Right hindlimb (tissue), 1 donor: ENCODE results near the gene ITGB6.
"Not testable (repeated sequence)": the region's sequence is repeated elsewhere in the genome, so short reads cannot be mapped to it uniquely, and the experiment has no call there.

ENCODE experiments used
- DNase-seq: peaks from one replicate; pipeline ENCODE4 v3.0.0-alpha.2; 2018

ITGB6 gene

DNA sequence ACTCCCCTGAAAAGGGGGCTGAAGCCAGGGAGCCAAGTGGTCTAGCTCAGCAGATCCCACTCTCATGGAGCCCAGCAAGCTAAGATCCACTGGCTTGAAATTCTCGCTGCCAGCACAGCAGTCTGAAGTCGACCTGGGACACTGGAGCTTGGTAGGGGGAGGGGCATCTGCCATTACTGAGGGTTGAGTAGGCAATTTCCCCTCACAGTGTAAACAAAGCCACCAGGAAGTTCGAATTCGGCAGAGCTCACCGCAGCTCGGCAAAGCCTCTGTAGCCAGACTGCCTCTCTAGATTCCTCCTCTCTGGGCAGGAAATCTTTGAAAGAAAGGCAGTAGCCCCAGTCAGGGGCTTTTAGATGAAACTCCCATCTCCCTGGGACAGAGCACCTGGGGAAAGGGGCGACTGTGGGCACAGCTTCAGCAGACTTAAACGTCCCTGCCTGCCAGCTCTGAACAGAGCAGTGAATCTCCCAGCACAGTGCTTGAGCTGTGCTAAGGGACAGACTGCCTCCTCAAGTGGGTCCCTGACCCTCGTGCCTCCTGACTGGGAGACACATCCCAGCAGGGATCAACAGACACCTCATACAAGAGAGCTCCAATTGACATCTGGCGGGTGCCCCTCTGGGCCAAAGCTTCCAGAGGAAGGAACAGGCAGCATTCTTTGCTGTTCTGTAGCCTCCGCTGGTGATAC is 18.8 kb downstream of the ITGB6 start:
- DNase-seq = not testable (repeated sequence)

DNA sequence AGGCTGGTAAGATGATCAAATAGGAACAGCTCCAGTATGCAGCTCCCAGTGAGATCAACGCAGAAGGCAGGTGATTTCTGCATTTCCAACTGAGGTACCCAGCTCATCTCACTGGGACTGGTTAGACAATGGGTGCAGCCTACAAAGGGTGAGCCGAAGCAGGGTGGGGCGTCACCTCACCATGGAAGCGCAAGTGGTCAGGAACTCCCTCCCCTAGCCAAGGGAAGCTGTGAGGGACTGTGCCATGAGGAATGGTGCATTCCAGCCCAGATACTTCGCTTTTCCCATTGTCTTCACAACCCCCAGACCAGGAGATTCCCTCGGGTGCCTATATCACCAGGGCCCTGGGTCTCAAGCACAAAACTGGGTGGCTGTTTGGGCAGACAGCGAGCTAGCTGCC is 19.4 kb downstream of the ITGB6 start:
- not testable (repeated sequence) for DNase-seq

DNA sequence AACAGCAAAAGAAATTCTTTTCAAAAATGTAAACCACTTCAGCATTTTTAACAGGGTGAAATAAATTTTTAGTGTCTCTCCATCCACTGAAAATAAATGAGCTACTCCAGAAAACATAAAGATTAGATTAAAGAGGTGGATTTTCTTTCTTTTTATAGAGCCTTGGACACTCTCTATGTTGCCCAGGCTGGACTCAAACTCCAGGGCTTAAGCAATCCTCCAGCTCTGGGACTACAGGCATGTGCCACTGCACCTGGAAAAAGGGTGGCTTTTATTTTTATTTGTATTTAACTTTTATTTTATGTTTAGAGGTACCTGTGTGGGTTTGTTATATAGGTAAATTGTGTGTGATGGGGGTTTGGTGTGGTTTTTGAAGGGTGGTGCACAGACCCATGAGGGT is 19.9 kb downstream of the ITGB6 start:
- no peak for DNase-seq

DNA sequence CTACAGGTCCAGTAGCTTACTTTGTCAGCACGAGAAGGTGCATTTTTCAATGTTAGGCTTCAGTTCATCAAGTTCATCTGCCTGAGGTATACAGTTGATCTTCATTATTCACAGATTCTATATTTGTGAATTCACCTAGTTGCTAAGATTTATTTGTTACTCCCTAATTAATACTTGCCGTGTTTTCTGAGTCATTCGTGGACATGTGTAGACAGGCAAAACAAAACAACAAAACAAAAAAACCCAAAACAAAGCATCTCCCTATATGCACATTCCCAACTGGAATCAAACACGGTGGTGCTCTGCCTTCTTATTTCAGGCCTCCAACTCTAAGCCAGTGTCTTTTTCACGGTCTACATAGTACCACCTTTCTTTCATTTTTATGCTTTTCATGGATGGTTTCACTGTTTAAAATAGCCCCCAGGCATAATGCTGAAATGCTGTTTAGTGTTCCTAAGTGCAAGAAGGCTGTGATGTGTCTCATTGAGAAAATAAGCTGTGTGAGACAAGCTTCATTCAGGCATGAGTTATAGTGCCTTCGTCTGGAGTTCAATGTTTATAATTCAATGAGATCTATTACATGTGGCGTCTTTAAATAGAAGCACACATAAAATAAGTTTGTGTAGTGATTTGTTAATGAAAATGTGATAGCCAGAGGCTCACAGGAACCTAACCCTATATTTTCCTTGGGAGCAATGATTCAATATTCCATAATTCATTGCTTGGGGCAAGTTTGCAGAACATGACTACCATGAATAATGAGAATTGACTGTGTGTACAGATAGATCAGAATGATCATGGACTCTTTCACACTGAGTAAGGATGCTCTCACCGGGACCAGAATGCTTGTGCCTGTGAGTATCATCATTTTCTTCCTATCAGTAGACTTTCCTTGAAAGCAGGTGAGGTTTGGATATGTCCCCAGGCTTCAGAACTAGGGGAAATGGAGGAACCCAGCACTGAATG is 24.6 kb downstream of the ITGB6 start:
- DNase-seq = no peak

DNA sequence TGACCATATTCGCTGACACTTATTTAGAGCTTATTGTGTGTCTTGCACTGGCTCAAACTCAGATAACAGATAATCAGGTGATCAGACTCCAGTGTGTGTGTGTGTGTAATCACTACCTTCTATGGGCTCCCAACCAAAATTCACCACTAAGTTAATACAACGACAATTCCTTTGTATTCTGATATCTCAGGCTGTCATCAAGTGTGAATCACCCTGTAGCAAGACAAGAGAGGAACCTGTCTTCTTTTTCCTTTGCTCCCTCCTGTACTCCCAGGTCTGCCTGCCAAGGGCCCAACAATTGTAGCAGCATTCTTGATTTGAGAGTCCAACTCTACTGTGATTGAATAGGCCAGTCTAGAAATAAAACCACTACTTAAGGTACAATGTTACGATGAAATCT is 25.8 kb downstream of the ITGB6 start:
- DNase-seq = no peak

DNA sequence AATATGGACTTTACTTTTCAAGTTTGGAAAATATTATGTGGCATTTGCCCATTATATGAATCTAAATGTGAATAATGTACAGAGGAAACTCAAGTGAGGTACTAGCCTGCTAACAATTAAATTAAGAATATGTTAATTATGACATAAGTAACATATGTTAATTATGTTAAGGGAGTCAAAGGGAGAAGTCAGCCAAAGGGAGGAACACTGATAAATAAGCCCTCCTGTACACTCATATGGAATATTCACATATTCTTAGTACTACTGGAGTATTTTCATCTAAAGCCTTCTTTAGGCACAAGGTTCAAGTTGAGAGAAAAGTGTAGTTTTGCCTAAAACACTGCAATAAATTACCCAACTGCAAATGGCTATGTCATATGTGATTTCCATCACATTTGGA is 30.1 kb downstream of the ITGB6 start:
- DNase-seq = no peak

DNA sequence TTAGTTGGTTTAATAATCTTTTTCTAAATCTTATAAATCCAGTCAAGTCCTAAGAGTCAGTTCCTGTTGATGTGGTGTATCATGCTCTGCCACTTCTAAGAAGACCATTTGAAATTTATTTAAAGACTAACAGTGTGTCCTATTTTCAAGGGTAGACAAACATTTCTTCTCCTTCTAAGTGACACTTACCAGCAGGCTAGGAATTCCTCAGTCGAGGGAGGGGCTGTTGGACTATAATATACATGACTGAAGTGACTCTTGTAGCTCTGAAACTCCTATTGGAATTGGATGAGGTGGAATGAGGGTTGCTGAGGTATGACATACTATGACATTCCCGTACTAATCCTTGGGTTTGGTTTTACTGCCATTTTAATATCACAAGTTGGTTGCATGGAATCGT is 30.6 kb downstream of the ITGB6 start:
- no peak for DNase-seq

DNA sequence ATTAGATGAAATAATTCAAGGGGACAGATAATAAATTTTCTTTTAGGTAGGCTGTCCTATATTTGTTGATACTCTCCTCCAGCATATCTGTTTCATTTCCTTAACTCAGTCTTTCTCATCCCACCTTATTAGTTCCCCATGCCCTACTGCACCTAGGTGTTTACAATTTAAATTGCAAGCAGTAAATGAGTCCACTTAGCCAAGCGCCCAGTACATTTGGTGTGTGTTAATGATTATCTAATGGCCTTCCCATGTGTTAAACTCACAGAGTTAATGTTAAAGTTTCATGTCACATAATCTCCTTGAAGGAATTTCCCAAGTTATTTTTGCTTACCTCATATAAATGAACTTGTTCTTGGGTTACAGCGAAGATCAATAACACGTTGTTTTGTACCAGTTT is 31.2 kb downstream of the ITGB6 start:
- DNase-seq = no peak

DNA sequence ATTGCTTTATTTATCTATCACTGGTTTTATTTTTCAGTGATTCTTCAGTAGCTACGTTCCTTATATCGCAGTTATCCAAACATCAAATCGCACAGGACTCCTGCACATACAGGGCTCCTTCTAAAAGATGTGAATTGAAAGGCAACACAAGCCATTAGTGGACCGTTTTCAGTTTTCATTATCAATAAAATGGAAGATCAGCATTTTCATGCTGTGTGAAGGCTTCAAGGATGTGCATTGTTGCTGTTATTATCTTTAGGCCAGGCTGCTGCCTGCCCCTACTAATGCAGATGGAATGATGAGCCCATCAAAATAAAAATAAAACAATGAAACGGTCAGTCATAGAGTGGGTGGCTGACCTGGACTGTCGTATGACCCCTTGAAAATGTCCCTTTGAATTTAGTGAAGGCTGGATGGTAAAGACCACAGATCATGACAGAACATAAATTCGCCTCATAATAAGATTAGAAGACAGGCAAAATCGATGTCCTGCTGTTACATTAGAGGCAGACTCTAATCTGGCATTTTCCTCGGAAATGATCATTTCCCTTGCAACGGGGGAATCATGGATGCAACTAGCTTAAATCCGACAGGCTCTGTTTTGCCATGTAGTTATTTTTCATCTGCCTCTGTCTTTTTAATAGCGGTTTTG is 32.9 kb downstream of the ITGB6 start:
- DNase-seq = no peak

DNA sequence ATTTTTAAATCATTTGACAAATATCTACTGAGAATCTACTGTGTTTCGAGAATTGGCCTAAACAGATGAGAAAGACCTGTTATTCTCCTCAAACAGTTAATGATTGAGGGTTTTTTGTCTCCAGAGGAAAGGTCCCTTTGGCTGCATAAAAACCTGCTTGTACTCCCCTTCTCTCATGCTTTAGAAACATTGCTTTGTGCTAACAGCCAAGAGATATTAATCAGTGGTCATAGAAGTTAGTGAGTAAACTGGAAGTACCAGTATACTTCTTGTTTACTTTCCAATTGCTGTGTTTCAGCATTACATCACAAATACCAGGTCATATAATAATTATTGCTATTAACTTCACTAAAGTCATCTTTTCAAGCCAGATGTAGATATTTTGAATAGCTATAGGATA is 34.1 kb downstream of the ITGB6 start:
- DNase-seq = no peak

DNA sequence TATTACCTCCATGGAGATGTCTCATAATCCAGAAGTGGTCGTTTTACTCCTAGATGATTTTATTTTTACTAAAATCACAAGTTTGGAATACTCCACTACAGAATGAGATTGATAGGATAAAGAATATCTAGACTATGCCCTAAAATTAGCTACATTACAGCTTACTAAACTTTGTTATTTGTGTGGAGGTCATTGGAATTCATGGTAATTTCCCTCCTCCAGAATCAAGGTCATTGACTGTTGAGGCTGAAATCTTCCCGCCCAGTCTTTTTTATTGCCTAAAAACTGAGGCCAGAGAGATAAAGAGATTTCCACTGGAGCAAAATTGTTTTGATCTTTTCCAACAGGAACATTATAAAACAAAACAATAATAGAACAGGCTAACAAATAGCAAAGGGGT is 35.0 kb downstream of the ITGB6 start:
- no peak for DNase-seq

DNA sequence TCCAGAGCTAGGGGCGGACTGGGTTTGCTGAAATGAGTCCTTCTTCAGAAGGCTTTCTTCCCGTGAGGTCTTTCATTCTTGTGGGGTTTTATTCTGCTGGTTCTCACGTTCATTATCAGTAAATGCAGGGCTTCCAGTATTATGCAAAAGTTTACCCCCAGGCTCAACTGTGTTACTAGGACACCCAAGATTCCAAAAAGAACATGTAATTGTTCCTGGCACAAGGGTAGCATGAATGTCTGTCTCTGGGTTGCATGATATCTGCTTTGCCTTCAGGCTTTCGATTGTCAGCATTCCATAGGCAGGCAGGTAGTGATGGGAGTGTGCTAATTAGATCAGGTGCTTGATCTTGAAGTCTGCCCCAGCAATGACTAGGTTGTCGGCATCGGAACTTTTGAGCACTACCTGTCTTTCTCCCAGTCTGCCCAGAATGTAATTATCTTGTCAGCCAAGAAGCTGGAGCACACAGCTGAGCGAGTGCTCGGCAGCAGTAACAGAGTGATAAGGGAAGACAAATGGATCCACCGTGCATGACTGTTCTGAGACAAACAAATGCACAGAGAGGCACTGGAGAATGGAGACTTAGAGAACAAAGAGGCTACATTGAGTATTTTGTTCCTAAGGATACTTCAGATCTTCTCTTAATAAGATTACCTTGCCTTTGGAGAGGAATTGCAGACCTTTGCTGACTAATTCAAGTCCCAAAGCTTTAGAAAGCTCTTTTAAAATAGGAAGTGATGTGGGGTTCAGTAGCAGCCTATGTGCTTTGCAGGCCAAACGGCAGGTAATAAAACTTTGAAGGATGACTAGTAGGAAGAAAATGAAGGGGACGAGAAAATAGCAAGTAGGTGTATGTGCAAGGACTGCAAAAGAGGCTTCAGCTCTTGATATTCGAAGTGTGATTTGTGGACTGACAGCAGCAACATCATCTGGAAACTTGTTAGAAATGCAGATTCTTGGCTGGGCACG is 41.9 kb downstream of the ITGB6 start:
- no peak for DNase-seq

DNA sequence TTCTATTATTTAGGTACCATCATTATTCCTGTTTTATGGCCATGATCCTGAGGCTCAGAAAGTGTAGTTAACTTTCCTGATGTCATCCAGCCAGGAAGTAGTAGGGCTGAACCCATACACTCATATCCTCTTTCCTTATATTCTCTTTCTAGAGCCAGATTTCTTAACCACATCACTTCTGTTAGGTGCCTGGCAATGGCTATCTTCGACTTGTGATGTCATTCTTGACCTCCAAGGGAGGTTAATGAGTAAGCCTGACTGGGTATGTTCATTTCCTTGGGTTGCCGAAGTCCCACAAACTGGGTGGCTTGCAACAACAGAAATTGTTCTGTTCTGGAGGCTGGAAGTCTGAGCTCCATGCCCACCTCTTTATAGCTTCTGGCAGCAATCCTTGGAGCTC is 43.4 kb downstream of the ITGB6 start:
- DNase-seq = no peak

DNA sequence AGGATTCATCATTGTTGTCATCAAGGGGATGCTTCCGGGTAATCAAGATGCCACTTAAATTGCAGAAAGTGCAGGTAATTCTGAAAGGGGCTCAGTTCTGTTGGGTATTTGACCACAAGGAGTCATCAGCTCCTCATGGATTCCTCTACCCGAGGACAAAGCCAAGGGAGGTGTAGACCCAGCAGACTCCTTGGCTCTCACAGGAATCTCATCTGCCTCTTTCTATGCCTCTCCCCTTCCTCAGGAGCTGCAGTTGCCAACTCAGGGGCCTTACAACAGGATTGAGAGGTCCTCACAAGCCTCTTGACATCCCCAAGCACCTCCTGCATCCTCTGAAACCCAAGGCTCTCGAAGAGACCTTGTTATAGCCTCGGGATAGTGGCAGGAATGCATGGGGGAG is 44.0 kb downstream of the ITGB6 start:
- no peak for DNase-seq

DNA sequence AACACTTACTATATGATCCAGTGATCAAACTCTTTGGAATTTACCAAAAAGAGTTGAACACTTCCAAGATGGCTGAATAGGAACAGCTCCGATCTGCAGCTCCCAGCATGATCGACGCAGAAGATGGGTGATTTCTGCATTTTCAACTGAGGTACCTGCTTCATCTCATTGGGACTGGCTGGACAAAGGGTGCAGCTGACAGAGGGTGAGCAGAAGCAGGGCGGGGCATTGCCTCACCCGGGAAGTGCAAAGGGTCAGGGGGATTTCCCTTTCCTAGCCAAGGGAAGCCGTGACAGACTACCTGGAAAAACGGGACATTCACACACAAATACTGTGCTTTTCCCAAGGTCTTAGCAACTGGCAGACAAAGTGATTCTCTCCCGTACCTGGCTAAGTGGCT is 51.7 kb downstream of the ITGB6 start:
- DNase-seq = not testable (repeated sequence)

DNA sequence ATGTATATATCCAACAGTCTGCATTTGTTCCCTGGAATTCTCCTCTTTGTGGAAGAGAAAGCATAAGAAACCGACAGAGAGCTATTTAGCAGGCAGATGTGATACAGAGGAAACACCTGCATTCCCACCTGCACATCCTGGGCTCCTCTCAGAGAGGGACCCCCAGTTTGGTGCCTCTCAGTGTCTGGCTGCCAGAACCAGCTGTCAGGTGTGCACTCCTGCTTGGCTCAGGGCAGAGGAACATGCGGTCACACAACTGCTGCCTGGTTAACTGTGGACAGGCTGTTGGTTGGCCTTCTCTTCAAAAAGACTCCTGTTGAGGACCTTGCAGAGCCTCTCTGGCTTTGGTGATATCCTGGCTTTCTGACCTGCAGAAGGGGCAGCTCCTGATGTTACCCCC is 54.6 kb downstream of the ITGB6 start:
- no peak for DNase-seq

DNA sequence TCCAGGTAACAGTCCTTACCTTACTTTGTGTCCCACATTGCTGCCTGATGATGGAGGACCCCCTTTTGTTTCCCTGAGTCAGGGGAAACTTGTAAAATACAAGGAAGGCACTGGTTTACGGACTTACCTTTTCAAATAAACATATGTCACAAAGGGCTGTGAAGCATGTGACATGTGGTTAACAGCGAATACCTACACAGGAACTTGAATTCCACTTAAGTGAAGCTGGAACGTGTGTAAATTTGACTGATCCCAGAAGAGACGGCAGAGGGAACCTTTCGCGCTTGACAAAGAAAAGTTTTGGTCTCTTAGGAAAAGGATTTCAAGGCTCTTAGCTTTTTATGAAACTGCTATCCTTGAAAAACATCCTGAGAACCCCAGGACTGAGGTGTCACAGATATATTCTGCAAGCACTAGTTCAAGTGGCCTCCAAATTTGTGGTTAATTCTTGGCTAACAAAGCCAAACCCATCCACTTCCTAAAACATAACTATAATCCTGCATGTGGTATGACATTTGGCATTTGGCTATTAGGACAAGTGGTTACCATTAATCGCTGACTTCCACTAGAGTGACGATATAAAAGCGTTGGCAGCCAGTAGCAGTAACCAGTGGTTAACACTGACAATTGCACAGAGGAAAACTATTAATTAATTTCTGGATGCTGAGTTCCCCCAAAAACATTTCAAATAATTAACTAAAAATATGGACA is 55.6 kb downstream of the ITGB6 start:
- DNase-seq = no peak

DNA sequence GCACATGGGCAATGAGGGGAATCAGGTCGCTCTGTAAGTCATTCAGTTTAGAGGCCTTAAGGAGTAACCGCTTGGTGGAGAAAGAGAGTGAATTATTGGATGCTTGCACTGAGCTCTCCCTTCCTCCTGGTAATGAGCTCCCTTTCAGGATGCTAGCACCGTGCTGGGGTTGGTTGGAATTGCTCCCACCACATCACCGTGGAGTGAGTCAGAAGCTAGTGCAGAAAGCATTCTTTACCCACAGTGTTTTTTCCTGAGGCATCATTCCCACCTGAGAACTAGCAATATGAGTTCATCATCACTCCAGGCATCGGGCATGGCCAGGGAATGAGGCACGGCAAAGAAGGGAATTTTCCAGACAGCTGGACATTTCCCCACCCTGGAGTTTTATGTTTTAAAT is 57.6 kb downstream of the ITGB6 start:
- DNase-seq = no peak

DNA sequence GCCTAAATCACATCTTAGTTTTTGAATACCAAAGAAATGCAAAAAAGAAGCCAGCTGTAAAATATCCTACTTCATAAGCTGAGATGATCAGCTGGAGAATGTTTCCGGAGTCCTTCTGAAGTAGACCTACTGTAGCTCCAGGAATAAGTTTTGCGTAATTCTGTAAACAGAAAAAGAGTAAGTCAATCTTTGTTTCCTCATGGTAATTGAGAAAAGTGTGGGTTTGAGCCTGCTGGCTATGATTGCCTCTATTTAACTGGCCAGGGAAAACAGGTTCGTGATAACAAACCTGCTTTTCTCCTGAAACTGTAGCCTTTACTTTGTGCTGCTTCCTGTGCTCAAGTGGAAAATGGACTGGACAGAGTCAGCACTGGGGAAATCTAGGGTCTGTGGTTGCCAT is 58.2 kb downstream of the ITGB6 start:
- no peak for DNase-seq

DNA sequence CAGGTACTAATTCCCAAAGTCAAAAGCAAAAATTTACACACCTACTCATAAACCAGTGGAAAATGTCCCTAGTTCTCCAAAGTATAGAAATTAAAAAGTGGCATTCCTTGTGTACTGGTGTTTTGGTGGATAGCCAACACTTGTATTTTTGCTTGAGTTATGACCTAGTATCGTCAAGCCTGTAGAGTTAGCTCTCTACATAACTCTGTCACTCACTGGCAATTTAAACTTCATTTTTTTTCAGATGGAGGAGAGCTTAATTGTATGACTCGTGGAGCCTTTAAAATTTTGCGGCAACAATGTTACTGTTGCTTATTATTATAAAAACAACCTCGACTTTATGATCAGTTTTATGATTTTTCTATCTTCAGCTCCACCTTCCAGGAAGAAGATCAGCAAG is 58.7 kb downstream of the ITGB6 start:
- DNase-seq = no peak

DNA sequence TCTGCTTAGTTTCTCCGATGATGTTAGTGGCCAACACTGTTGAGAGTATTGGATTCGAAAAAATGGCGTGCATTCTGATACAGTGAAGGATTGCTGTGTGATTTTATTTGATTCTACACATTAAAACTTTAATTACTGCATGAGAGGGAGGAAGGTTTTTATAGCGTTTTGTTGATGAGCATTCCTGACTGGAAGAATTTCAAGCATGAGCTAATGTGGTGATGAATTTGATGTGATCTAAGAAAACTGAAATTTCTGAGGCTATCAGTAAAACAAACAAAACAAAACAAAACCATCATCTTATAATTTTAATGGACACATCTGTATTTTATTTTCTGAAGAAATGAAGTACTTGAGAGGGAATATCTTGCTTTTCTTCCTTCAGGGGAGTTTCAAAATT is 59.6 kb downstream of the ITGB6 start:
- no peak for DNase-seq

DNA sequence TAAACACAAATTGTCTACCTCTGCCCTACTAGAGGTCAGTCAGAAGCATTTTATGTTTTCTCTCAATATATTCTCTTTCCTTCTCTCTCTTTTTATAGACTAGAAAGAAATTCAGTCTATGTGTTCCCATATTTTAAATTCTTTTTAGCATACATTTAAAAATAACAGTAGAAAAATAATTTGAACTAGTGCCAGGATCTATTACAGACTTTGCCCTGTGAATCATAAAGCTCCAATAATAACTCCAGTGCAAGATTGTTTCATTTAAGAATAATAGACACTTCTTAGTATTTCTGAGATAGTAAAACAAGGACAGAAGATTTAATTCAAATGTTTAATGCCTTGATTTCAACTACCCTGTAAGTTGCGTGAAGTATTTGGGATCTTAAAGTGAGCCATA is 60.1 kb downstream of the ITGB6 start:
- no peak for DNase-seq
